Posterior vena cava (tissue), 2 donors: ENCODE data around the gene RASGRF2. TPM values are rescaled to one million over a fixed set of nuclear protein-coding genes. Genes with fewer than 3 reads are reported as not detected.
"Not testable (repeated sequence)": the region's sequence is repeated elsewhere in the genome, so short reads cannot be mapped to it uniquely, and the experiment has no call there.

Experiments used
- DNase-seq: peaks from one replicate; pipeline ENCODE4 v3.0.0-alpha.2; 2020; ENCODE audit warnings: low spot score
- intact Hi-C, 2 donors: fragments of 100-400 bp; cut with DNase I; formaldehyde crosslinking; loops; one replicate each; pipeline versions ENCODE4 v1.14.1 to v1.14.2; 2022 to 2023
- total RNA-seq, 2 donors: library from RNA; stranded (reverse); fragmentation: NEBNext Ultra II Directional; extraction: Animal tissue kit (Norgen Biotek cat#: 25700); gene quantifications; one replicate each; pipeline ENCODE4 v1.2.1, GENCODE V29; 2021
- donor health status: DM: yes; HTN: yes; CAD: no.
- donor health status: DM: yes; HTN: yes; CAD: no.

Gene RASGRF2
- total RNA-seq, 2 donors from 2014 or later = 5.1 to 6.8 TPM

DNA sequence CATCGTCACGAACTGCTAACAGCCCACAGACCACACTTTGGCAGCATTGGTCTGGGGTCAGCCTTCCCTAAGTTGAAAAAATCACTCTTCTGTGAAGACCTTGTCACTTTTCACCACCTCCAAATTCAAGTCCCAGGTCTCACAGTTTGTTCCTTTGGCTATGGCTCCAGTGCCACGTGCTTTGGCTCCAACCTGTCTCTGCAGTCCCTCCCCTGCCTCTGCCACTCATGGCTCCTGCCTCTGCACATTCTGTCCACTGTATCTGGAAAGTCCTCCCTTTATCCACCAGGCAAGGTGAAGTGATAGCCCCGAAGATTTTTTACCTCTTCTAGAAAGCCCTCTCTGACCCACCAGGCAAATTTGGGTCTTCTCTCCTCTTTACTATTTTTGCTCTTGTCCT is 278.3 kb downstream of the RASGRF2 start:
- intact Hi-C loops = loop anchor here in 1 of 2 donors (10.0 kb wide), 1 partner anchor 56 kb away; no protein-coding TSS in a partner anchor
- no peak for DNase-seq

DNA sequence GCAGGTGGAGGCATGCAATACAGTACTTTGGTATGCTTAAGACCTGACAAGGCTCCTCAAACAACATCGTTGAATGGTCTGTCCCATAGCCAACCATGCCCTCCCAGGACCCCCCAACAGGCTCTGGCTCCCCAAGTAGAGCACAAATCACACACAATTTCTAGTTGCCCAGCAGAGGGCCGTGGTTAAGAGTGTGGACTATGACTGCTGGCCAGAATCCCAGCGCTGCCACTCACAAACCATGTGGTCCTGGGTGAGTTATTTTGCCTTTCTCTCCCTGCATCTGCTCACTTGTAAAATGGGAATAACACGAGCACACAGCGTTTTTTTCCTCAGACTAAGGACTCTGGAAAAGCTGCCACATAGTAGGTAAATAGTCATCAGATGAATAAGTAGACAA is 279.4 kb downstream of the RASGRF2 start:
- no peak for DNase-seq
- intact Hi-C loops = loop anchor here in 1 of 2 donors (10.0 kb wide), 1 partner anchor 55 kb away; no protein-coding TSS in a partner anchor

GRCh38 chr5:81241001-81241400 is 280.8 kb downstream of the RASGRF2 start:
- no peak for DNase-seq
- intact Hi-C loops = no loop called here

GRCh38 chr5:81241961-81242648 is 281.9 kb downstream of the RASGRF2 start:
- intact Hi-C loops = no loop called here
- DNase-seq = no peak

- intact Hi-C loops = no loop called here
- no peak for DNase-seq
These were observed 282.8 kb downstream of the RASGRF2 start for GRCh38 chr5:81242906-81243436.

GRCh38 chr5:81244451-81244850 is 284.3 kb downstream of the RASGRF2 start:
- DNase-seq = no peak
- intact Hi-C loops = no loop called here

GRCh38 chr5:81245871-81246235 is 285.7 kb downstream of the RASGRF2 start:
- no peak for DNase-seq
- intact Hi-C loops = no loop called here

GRCh38 chr5:81246697-81247096 is 286.5 kb downstream of the RASGRF2 start:
- DNase-seq = no peak
- intact Hi-C loops = no loop called here

- intact Hi-C loops = no loop called here
- no peak for DNase-seq
These were observed 287.3 kb downstream of the RASGRF2 start for GRCh38 chr5:81247441-81247972.

GRCh38 chr5:81249240-81249639 is 289.1 kb downstream of the RASGRF2 start:
- DNase-seq = no peak
- intact Hi-C loops = no loop called here

GRCh38 chr5:81250004-81250403 is 289.8 kb downstream of the RASGRF2 start:
- intact Hi-C loops = no loop called here

DNA sequence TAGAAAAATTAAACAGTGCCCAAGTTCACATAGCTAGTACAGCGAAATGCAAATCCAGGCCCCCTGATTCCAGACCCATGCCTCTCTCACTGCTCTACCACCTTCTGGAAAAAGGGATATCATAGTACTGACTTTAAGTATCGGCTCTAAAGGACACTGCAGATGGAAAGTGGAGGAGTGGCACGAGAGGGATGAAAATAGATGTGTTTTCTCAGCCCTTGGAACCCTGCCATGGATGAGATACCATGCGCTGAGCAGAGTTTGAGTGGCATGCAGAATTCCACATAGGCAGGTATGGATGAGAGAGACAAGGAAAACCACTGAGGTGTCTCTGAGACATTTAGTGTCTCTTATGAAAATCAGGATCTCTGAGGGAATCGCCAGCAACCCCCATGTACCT is 291.8 kb downstream of the RASGRF2 start:
- intact Hi-C loops = no loop called here
- DNase-seq = no peak

More at GRCh38 chr5:81250004-81250403, 289.8 kb downstream of the RASGRF2 start:
- DNase-seq = no peak

DNA sequence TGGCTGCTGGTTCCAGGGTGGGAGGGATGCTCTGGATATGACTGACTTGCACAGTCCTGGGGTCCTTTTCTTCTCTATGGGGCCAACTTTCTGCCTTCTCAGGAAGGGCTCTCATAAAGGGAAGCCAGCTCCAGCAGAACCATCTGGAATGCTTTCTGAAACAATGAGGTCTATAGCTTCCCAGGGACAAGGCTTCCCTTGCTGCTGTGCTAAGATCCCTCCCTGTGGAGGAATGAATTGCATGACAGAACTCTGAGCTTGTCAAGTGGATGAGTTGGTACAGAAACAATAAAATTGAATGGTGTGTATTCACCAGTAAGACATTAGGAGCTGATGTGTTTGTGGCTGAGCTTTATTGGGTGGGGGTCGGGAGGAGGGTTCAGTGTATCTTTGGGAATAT is 292.7 kb downstream of the RASGRF2 start:
- DNase-seq = no peak
- intact Hi-C loops = no loop called here

DNA sequence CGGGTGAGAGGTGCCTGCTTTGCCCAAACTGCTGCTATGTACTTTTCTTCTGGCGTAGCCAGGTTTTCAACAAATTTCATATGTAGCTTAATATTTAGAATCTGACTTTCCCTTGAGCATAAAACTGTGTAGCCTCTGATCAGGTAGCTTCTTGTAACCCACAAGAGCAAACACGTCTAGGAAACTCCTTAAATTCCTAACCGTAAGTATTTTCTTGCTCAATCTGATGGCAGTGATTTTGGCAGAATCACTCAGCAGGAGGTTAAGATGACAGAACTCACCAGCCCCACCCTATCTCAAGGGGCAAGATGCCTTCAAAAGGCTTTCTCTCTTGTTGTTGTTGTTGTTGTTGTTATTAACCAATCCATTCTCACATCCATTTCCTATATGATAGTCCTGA is 293.7 kb downstream of the RASGRF2 start:
- no peak for DNase-seq
- intact Hi-C loops = no loop called here

DNA sequence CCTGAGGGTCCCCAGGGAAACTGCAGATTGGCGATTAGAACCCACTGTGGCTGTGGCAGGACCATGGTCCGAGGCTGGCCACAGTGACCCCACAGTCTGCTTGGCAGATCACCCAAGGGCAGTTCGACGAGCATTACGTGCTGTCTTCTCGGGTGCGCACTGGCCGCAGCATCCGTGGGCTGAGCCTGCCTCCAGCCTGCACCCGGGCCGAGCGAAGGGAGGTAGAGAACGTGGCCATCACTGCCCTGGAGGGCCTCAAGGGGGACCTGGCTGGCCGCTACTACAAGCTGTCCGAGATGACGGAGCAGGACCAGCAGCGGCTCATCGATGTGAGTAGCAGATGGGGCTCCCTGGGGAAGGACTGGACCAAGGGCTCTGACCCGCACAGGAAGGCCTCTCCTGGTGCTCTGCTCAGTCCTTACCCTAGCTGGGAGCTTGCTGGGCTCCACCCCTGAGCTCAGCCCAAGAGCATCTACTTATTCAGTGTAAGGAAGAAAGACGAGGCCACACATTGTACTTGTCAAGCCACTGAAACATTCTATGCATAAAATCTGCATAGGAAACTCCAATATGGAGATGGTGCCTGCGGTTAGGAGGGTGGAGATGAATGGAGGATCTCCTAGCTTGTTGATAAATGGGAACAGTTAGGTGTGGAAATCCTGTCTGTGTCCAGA is 294.9 kb downstream of the RASGRF2 start:
- intact Hi-C loops = no loop called here
- DNase-seq = no peak

GRCh38 chr5:81256766-81257165 is 296.6 kb downstream of the RASGRF2 start:
- intact Hi-C loops = no loop called here
- no peak for DNase-seq

GRCh38 chr5:81262796-81263195 is 302.6 kb downstream of the RASGRF2 start:
- DNase-seq, intact Hi-C loops: not testable (repeated sequence)

- DNase-seq = no peak
- intact Hi-C loops = no loop called here
These were observed 304.9 kb downstream of the RASGRF2 start for GRCh38 chr5:81265101-81265500.

GRCh38 chr5:81268521-81269196 is 308.5 kb downstream of the RASGRF2 start:
- intact Hi-C loops = no loop called here
- no peak for DNase-seq
